ENCODE data around the gene CHML.
A peak's percentile ranks its signal among the peaks of the same experiment; 100 is the strongest.

CHML gene

DNA sequence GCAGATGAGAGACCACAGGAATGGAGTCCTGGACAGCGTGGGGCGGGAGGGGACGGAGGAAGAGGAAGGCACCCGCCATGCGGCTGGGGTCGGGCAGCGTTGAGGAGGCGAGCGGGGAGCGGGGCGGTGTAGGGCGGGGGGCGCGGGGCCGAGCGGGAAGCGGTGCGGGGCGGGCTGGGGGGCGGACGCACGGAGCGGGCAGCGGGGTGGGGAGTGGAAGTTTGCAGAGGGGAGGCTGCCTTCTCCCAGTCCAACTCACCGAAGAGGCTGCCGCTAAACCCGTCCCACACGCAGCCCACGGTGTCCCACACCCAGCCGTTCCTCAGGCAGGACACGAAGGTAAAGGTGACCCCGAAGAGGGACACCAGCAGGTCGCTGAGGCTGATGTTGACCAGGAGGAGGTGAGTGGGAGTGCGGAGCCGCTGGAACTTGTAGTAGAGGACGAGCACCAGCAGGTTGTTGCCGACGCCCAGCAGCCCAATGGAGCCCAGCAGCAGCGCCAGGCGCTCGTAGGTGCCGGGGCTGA is 483 bp downstream of the CHML start (continued):
- TF ChIP-seq, protein P1, sequence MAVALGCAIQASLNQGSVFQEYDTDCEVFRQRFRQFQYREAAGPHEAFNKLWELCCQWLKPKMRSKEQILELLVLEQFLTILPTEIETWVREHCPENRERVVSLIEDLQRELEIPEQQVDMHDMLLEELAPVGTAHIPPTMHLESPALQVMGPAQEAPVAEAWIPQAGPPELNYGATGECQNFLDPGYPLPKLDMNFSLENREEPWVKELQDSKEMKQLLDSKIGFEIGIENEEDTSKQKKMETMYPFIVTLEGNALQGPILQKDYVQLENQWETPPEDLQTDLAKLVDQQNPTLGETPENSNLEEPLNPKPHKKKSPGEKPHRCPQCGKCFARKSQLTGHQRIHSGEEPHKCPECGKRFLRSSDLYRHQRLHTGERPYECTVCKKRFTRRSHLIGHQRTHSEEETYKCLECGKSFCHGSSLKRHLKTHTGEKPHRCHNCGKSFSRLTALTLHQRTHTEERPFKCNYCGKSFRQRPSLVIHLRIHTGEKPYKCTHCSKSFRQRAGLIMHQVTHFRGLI (tag by site-specific recombination; IDR thresholded peaks at IDR 0.05) = peak; percentile 72
- TF ChIP-seq ZNF404 (tag by site-specific recombination; IDR thresholded peaks at IDR 0.05) (no peak), PRDM1 (tag by site-specific recombination; IDR thresholded peaks at IDR 0.05) (no peak), ZNF701 (tag by site-specific recombination; IDR thresholded peaks at IDR 0.05) (no peak), ZNF561 (tag by site-specific recombination; IDR thresholded peaks at IDR 0.05; ENCODE audit: borderline replicate concordance) (peak; percentile 23; the same call in 1 of the 2 replicates), BCL11B (tag by site-specific recombination; IDR thresholded peaks at IDR 0.05; ENCODE audit: low read depth) (no peak), GLI4 (tag by site-specific recombination; IDR thresholded peaks at IDR 0.05) (peak; percentile 56; the same call in 1 of the 2 replicates), ZNF37A (tag by site-specific recombination; IDR thresholded peaks at IDR 0.05) (no peak), ZNF473 (tag by site-specific recombination; IDR thresholded peaks at IDR 0.05) (no peak), ZNF175 (tag by site-specific recombination; IDR thresholded peaks at IDR 0.05) (no peak), ZNF629 (tag by site-specific recombination; IDR thresholded peaks at IDR 0.05) (no peak), ZNF302 (tag by site-specific recombination; IDR thresholded peaks at IDR 0.05; ENCODE audit: low read depth) (no peak), ZNF350 (tag by site-specific recombination; IDR thresholded peaks at IDR 0.05) (no peak), ZNF549 (tag by site-specific recombination; IDR thresholded peaks at IDR 0.05) (no peak), ZNF140 (tag by site-specific recombination; IDR thresholded peaks at IDR 0.05) (no peak), REPIN1 (tag by site-specific recombination; IDR thresholded peaks at IDR 0.05; ENCODE audit: low read depth) (no peak), ZFP37 (tag by site-specific recombination; IDR thresholded peaks at IDR 0.05) (no peak), ZNF654 (tag by site-specific recombination; IDR thresholded peaks at IDR 0.05; ENCODE audit: low read depth) (no peak), ZNF16 (tag by site-specific recombination; IDR thresholded peaks at IDR 0.05; ENCODE audit: low read depth) (no peak)
- TF ChIP-seq, protein P2, sequence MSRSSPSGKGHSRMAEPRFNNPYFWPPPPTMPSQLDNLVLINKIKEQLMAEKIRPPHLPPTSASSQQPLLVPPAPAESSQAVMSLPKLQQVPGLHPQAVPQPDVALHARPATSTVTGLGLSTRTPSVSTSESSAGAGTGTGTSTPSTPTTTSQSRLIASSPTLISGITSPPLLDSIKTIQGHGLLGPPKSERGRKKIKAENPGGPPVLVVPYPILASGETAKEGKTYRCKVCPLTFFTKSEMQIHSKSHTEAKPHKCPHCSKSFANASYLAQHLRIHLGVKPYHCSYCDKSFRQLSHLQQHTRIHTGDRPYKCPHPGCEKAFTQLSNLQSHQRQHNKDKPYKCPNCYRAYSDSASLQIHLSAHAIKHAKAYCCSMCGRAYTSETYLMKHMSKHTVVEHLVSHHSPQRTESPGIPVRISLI (tag by site-specific recombination; IDR thresholded peaks at IDR 0.05) = no peak
- TF ChIP-seq, protein P3, sequence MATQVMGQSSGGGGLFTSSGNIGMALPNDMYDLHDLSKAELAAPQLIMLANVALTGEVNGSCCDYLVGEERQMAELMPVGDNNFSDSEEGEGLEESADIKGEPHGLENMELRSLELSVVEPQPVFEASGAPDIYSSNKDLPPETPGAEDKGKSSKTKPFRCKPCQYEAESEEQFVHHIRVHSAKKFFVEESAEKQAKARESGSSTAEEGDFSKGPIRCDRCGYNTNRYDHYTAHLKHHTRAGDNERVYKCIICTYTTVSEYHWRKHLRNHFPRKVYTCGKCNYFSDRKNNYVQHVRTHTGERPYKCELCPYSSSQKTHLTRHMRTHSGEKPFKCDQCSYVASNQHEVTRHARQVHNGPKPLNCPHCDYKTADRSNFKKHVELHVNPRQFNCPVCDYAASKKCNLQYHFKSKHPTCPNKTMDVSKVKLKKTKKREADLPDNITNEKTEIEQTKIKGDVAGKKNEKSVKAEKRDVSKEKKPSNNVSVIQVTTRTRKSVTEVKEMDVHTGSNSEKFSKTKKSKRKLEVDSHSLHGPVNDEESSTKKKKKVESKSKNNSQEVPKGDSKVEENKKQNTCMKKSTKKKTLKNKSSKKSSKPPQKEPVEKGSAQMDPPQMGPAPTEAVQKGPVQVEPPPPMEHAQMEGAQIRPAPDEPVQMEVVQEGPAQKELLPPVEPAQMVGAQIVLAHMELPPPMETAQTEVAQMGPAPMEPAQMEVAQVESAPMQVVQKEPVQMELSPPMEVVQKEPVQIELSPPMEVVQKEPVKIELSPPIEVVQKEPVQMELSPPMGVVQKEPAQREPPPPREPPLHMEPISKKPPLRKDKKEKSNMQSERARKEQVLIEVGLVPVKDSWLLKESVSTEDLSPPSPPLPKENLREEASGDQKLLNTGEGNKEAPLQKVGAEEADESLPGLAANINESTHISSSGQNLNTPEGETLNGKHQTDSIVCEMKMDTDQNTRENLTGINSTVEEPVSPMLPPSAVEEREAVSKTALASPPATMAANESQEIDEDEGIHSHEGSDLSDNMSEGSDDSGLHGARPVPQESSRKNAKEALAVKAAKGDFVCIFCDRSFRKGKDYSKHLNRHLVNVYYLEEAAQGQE (tag by site-specific recombination; IDR thresholded peaks at IDR 0.05) = no peak
- TF ChIP-seq, protein P4, sequence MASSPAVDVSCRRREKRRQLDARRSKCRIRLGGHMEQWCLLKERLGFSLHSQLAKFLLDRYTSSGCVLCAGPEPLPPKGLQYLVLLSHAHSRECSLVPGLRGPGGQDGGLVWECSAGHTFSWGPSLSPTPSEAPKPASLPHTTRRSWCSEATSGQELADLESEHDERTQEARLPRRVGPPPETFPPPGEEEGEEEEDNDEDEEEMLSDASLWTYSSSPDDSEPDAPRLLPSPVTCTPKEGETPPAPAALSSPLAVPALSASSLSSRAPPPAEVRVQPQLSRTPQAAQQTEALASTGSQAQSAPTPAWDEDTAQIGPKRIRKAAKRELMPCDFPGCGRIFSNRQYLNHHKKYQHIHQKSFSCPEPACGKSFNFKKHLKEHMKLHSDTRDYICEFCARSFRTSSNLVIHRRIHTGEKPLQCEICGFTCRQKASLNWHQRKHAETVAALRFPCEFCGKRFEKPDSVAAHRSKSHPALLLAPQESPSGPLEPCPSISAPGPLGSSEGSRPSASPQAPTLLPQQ (tag by site-specific recombination; IDR thresholded peaks at IDR 0.05) = peak; percentile 29; the same call in 1 of the 2 replicates
- TF ChIP-seq, protein P5, sequence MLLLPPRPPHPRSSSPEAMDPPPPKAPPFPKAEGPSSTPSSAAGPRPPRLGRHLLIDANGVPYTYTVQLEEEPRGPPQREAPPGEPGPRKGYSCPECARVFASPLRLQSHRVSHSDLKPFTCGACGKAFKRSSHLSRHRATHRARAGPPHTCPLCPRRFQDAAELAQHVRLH (tag by site-specific recombination; IDR thresholded peaks at IDR 0.05) = no peak
- TF ChIP-seq, protein P6, sequence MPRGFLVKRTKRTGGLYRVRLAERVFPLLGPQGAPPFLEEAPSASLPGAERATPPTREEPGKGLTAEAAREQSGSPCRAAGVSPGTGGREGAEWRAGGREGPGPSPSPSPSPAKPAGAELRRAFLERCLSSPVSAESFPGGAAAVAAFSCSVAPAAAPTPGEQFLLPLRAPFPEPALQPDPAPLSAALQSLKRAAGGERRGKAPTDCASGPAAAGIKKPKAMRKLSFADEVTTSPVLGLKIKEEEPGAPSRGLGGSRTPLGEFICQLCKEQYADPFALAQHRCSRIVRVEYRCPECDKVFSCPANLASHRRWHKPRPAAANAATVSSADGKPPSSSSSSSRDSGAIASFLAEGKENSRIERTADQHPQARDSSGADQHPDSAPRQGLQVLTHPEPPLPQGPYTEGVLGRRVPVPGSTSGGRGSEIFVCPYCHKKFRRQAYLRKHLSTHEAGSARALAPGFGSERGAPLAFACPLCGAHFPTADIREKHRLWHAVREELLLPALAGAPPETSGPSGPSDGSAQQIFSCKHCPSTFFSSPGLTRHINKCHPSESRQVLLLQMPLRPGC (tag by site-specific recombination; IDR thresholded peaks at IDR 0.05) = no peak
- TF ChIP-seq, protein P7, sequence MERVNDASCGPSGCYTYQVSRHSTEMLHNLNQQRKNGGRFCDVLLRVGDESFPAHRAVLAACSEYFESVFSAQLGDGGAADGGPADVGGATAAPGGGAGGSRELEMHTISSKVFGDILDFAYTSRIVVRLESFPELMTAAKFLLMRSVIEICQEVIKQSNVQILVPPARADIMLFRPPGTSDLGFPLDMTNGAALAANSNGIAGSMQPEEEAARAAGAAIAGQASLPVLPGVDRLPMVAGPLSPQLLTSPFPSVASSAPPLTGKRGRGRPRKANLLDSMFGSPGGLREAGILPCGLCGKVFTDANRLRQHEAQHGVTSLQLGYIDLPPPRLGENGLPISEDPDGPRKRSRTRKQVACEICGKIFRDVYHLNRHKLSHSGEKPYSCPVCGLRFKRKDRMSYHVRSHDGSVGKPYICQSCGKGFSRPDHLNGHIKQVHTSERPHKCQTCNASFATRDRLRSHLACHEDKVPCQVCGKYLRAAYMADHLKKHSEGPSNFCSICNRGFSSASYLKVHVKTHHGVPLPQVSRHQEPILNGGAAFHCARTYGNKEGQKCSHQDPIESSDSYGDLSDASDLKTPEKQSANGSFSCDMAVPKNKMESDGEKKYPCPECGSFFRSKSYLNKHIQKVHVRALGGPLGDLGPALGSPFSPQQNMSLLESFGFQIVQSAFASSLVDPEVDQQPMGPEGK (tag by site-specific recombination; IDR thresholded peaks at IDR 0.05) = peak; percentile 25; the same call in 1 of the 2 replicates
- TF ChIP-seq, protein P8, sequence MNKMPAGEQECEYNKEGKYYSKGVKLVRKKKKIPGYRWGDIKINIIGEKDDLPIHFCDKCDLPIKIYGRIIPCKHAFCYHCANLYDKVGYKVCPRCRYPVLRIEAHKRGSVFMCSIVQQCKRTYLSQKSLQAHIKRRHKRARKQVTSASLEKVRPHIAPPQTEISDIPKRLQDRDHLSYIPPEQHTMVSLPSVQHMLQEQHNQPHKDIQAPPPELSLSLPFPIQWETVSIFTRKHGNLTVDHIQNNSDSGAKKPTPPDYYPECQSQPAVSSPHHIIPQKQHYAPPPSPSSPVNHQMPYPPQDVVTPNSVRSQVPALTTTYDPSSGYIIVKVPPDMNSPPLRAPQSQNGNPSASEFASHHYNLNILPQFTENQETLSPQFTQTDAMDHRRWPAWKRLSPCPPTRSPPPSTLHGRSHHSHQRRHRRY (tag by site-specific recombination; IDR thresholded peaks at IDR 0.05) = no peak

Measured in HEK293 (cell line).